ENCODE measurements around the gene RFPL3. TPM values are rescaled to one million over a fixed set of nuclear protein-coding genes. Genes with fewer than 3 reads are reported as not detected.
"Not testable (repeated sequence)": the region's sequence is repeated elsewhere in the genome, so short reads cannot be mapped to it uniquely, and the experiment has no call there.

Gene RFPL3
- total RNA-seq: not detected in 2 replicates

GRCh38 chr22:32357567-32357966, at the start of gene RFPL3:
Gene RFPL3 (plus strand): TSS chr22:32357867. CDS start chr22:32358072, 205 bp downstream.
- DNase-seq (ENCODE audit: low read depth, low spot score): not testable (repeated sequence)

GRCh38 chr22:32308191-32308590, 49.5 kb upstream of the RFPL3 start:
- no peak for DNase-seq (ENCODE audit: low read depth, low spot score)

- no peak for DNase-seq (ENCODE audit: low read depth, low spot score)
These were observed 48.7 kb upstream of the RFPL3 start for GRCh38 chr22:32308934-32309333.

GRCh38 chr22:32309585-32310251, 47.9 kb upstream of the RFPL3 start:
- no peak for DNase-seq (ENCODE audit: low read depth, low spot score)

- no peak for DNase-seq (ENCODE audit: low read depth, low spot score)
These were observed 46.9 kb upstream of the RFPL3 start for GRCh38 chr22:32310777-32311176.

- DNase-seq (ENCODE audit: low read depth, low spot score): no peak
These were observed 46.1 kb upstream of the RFPL3 start for GRCh38 chr22:32311551-32312071.

GRCh38 chr22:32312748-32313147, 44.9 kb upstream of the RFPL3 start:
- DNase-seq (ENCODE audit: low read depth, low spot score): no peak

- DNase-seq (ENCODE audit: low read depth, low spot score): no peak
These were observed 44.1 kb upstream of the RFPL3 start for GRCh38 chr22:32313532-32313931.

GRCh38 chr22:32317524-32317923, 40.1 kb upstream of the RFPL3 start:
- DNase-seq (ENCODE audit: low read depth, low spot score): no peak

GRCh38 chr22:32318361-32318760, 39.3 kb upstream of the RFPL3 start:
- DNase-seq (ENCODE audit: low read depth, low spot score): no peak

- DNase-seq (ENCODE audit: low read depth, low spot score): no peak
These were observed 37.7 kb upstream of the RFPL3 start for GRCh38 chr22:32319861-32320406.

GRCh38 chr22:32322986-32323385, 34.7 kb upstream of the RFPL3 start:
- no peak for DNase-seq (ENCODE audit: low read depth, low spot score)

- DNase-seq (ENCODE audit: low read depth, low spot score): no peak
These were observed 34.0 kb upstream of the RFPL3 start for GRCh38 chr22:32323513-32324164.

- DNase-seq (ENCODE audit: low read depth, low spot score): no peak
These were observed 32.9 kb upstream of the RFPL3 start for GRCh38 chr22:32324505-32325415.

GRCh38 chr22:32325416-32325801, 32.3 kb upstream of the RFPL3 start:
- no peak for DNase-seq (ENCODE audit: low read depth, low spot score)

GRCh38 chr22:32325811-32326237, 31.8 kb upstream of the RFPL3 start:
- DNase-seq (ENCODE audit: low read depth, low spot score): no peak

GRCh38 chr22:32326647-32327046, 31.0 kb upstream of the RFPL3 start:
- DNase-seq (ENCODE audit: low read depth, low spot score): no peak

- peak; percentile 35 for DNase-seq (ENCODE audit: low read depth, low spot score)
These were observed 30.6 kb upstream of the RFPL3 start for GRCh38 chr22:32327066-32327465.

- no peak for DNase-seq (ENCODE audit: low read depth, low spot score)
These were observed 30.0 kb upstream of the RFPL3 start for GRCh38 chr22:32327596-32328171.

GRCh38 chr22:32328306-32329201, 29.1 kb upstream of the RFPL3 start:
- DNase-seq (ENCODE audit: low read depth, low spot score): no peak
